PC-3 (cell line): Measurements from ENCODE around the gene HOXB1. TPM values are rescaled to one million over a fixed set of nuclear protein-coding genes. Genes with fewer than 3 reads are reported as not detected.

Experiments used
- ATAC-seq: fragments of 200-7000 bp; cut with Tn5 transposase; 2 replicates; pipeline ENCODE4 v1.9.1; 2020; ENCODE audit warnings: mild to moderate bottlenecking, moderate library complexity
- BruUV-seq: library from RNA; stranded (reverse); fragments of 400-500 nt; replicated peaks from 2 replicates; lab custom pipeline; 2021; lab: Mats Ljungman, UMichigan
- CTCF ChIA-PET: fragments of 300-600 bp; sonication (Branson Sonifier 250); formaldehyde crosslinking; loops from one replicate; lab custom pipeline; 2022; ENCODE audit warnings: antibody characterized with exemption; lab: Charles Lee
- POLR2A ChIA-PET: fragments of 300-600 bp; sonication (Branson Sonifier 250); formaldehyde crosslinking; loops from one replicate; lab custom pipeline; 2022; ENCODE audit warnings: antibody characterized with exemption; ENCODE audit not compliant: unreplicated experiment; lab: Charles Lee
- DNase-seq: peaks from one replicate; pipeline ENCODE4 v3.0.0-alpha.2; 2015
- H2AFZ ChIP-seq: fragments of 300-600 bp; sonication (generic); 2 replicates; pipeline ENCODE4 v1.6.0; 2016; ENCODE audit warnings: antibody characterized with exemption, low read length
- H3F3A ChIP-seq: fragments of 300-600 bp; sonication (generic); one replicate; pipeline ENCODE4 v1.6.0; 2017; ENCODE audit warnings: antibody characterized with exemption, low read length, control low read depth, mild to moderate bottlenecking; ENCODE audit not compliant: unreplicated experiment
- H3K27ac ChIP-seq: fragments of 300-600 bp; sonication (generic); 2 replicates; pipeline ENCODE4 v1.5.1; 2016; ENCODE audit warnings: mild to moderate bottlenecking, low read length
- H3K27me3 ChIP-seq: fragments of 300-600 bp; sonication (generic); 2 replicates; pipeline ENCODE4 v1.6.1; 2016; ENCODE audit warnings: low read length, mixed read lengths
- H3K36me3 ChIP-seq: fragments of 300-600 bp; sonication (generic); 2 replicates; pipeline ENCODE4 v1.6.1; 2016; ENCODE audit warnings: low read depth, mixed run types, low read length, mixed read lengths
- H3K4me1 ChIP-seq: fragments of 300-600 bp; sonication (generic); 2 replicates; pipeline ENCODE4 v1.5.1; 2016; ENCODE audit warnings: low read length; ENCODE audit not compliant: insufficient read depth
- H3K4me2 ChIP-seq: fragments of 300-600 bp; sonication (generic); 2 replicates; pipeline ENCODE4 v1.6.0; 2016; ENCODE audit warnings: low read length
- H3K4me3 ChIP-seq: fragments of 300-600 bp; sonication (generic); 2 replicates; pipeline ENCODE4 v1.5.1; 2016; ENCODE audit warnings: mild to moderate bottlenecking, low read length, mixed read lengths
- H3K79me2 ChIP-seq: fragments of 300-600 bp; sonication (generic); 2 replicates; pipeline ENCODE4 v1.6.1; 2017; ENCODE audit warnings: low read length, mixed read lengths
- H3K9ac ChIP-seq: fragments of 300-600 bp; sonication (generic); 2 replicates; pipeline ENCODE4 v1.6.0; 2016; ENCODE audit warnings: mild to moderate bottlenecking, low read length
- H3K9me2 ChIP-seq: fragments of 300-600 bp; sonication (generic); replicated peaks from 2 replicates; pipeline ENCODE4 v1.6.1; 2016; ENCODE audit warnings: mixed run types, low read length, mixed read lengths
- H3K9me3 ChIP-seq: fragments of 300-600 bp; sonication (generic); 2 replicates; pipeline ENCODE4 v1.6.1; 2016; ENCODE audit warnings: low read length, mixed read lengths
- H4K20me1 ChIP-seq: fragments of 300-600 bp; sonication (generic); 2 replicates; pipeline ENCODE4 v1.6.1; 2016; ENCODE audit warnings: low read length, mixed read lengths
- EZH2 ChIP-seq: fragments of 300-600 bp; sonication (generic); IDR thresholded peaks from one replicate; pipeline ENCODE4 v1.6.1; 2017; ENCODE audit warnings: antibody characterized with exemption, mild to moderate bottlenecking, low read length; ENCODE audit not compliant: unreplicated experiment
- EZH2phosphoT487 ChIP-seq: fragments of 300-600 bp; sonication (generic); IDR thresholded peaks from 2 replicates; pipeline ENCODE4 v1.6.1; 2018; ENCODE audit warnings: mild to moderate bottlenecking, antibody characterized with exemption, low read length, borderline replicate concordance
- intact Hi-C: fragments of 100-400 bp; cut with micrococcal nuclease; formaldehyde crosslinking; loops from 2 replicates; pipeline ENCODE4 v1.9.0; 2023
- total RNA-seq: library from RNA; depleted of rRNA; stranded (reverse); fragments of >200 nt; gene quantifications from 2 replicates; pipeline ENCODE4 v1.2.3, GENCODE V29; 2014
- TF ChIP-seq, protein P1 (sequence below): fragments of 300-600 bp; sonication (generic); conservative IDR thresholded peaks from 2 replicates; pipeline ENCODE4 v1.5.1; 2017; ENCODE audit warnings: antibody characterized with exemption, low read depth, mild to moderate bottlenecking, low read length

Gene HOXB1
- total RNA-seq, 1 experiment from 2014 or later, result not detected

DNA sequence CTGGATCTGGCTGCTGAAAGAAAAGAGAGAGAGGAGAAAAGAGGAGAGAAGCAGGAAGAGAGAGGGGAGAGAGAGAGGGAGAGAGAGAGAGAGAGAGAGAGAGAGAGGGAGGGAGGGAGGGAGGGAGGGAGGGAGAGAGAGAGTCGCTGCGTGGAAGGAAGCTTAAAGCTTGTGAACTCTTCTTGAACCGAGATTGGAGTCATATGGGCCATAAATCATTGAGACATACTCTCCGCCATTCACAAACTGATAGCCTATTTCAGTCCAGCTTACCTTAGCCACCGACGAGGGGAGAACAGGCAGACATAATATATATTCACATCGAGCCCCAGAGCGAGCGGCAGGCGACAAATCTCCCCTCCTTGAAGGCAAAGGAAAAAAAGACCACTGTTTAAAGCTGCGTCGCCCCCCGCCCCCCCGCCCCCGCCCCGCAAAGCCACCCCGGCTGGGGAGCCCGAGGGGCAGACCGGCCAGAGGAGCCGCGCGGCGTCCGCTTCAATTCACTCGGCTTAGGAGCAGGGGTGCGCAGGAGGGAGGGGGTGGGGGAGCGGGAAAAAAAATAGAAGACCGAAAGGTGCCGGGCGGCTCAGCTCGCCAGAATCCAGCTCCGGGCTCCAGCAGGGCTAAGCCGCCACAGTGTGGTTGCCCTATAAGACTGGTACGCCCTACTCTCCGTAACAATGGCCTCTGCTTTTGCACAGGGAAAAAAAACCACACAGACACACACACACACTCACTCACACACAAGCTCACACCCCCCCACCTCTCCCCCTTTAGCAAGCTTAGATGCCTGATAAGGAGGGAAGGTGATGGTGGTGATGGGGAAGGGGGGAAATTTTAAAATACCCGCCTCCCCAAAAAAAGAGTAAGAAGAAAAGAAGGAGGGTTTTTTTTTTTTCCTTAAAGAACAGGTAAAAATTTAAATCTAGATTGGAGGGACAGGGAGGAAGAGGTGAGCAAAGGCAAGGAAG is 24.7 kb upstream of the HOXB1 start:
- peaks cover 25% of the 10 kb centered on the region for H3K4me1 ChIP-seq
- H3K9ac ChIP-seq, result peak overlapping the region; percentile 68
- peak overlapping the region; percentile 71 for H2AFZ ChIP-seq
- ATAC-seq, result peak; percentile 72
- H3K36me3 ChIP-seq, result no peaks in the 10 kb centered on the region
- H3K27ac ChIP-seq, result peak overlapping the region; percentile 35; the same call in 1 of the 2 replicates
- intact Hi-C loops, result loop anchor here (5.0 kb wide), 1 partner anchor 58 kb away; no protein-coding TSS in a partner anchor
- H3K9me3 ChIP-seq, result no peaks in the 10 kb centered on the region
- DNase-seq, result peak; percentile 72
- no peaks in the 10 kb centered on the region for H3F3A ChIP-seq
- no peaks in the 10 kb centered on the region for H3K9me2 ChIP-seq
- H3K4me3 ChIP-seq, result peak overlapping the region; percentile 67
- TF ChIP-seq, protein P1, sequence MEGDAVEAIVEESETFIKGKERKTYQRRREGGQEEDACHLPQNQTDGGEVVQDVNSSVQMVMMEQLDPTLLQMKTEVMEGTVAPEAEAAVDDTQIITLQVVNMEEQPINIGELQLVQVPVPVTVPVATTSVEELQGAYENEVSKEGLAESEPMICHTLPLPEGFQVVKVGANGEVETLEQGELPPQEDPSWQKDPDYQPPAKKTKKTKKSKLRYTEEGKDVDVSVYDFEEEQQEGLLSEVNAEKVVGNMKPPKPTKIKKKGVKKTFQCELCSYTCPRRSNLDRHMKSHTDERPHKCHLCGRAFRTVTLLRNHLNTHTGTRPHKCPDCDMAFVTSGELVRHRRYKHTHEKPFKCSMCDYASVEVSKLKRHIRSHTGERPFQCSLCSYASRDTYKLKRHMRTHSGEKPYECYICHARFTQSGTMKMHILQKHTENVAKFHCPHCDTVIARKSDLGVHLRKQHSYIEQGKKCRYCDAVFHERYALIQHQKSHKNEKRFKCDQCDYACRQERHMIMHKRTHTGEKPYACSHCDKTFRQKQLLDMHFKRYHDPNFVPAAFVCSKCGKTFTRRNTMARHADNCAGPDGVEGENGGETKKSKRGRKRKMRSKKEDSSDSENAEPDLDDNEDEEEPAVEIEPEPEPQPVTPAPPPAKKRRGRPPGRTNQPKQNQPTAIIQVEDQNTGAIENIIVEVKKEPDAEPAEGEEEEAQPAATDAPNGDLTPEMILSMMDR, result no peak
- TF ChIP-seq EZH2 (no peak), EZH2phosphoT487 (no peak)
- no TSS peak for BruUV-seq
- POLR2A ChIA-PET, result interaction anchor here (0.5 to 0.6 kb wide), 2 partner anchors 16 to 507 kb away, joined by 3 to 9 read pairs; no protein-coding TSS in a partner anchor
- no peaks in the 10 kb centered on the region for H3K27me3 ChIP-seq
- no peaks in the 10 kb centered on the region; the same call in 1 of the 2 replicates for H3K79me2 ChIP-seq
- CTCF ChIA-PET, result interaction anchor here (0.6 to 1.1 kb wide), 4 partner anchors 50 to 420 kb away, joined by 4 to 10 read pairs (median 5); no protein-coding TSS in a partner anchor
- H4K20me1 ChIP-seq, result no peaks in the 10 kb centered on the region
- peak overlapping the region; percentile 92 for H3K4me2 ChIP-seq

DNA sequence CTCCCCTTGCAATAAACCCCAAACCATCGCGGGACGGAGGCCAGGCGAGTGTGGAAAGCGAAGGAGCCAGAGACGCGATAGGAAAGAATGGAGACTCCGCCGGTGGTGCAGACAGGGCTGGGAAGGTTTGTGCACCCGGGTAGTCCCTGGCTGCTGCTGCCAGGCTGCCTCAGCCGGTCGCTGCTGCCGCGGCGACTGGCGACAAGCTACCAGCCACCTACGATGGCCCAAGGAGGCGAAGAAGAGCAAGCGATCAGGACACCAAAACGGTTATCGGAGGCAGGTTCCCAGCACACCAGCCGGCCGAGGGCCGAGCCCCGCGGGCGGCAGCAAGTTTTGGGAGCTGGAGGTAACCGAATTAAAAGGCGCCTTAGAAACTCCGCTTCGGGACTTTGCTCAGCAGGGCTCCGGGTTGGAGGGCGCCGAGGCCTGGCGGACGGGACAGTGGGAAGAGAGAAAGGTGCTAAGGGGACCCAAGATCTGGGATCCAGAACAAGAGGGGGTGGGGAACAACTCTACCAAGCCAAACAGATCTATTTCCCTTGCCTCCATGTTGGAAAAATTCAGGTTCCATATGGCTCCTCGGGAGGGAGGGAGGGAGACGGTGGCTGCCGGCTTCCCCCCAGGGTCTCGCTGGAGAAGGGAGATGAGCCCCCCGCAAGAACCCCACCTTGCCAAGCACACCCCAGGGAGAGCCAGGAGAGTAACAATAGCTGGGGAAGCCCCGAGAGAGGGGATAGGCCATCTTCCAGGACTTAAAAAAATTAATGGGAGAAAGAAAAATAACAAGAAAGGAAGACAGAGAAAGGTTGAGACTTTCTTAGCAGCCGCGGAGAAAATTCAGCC is 23.8 kb upstream of the HOXB1 start:
- Histone ChIP-seq H3K4me1 (peaks cover 25% of the 10 kb centered on the region), H3K4me2 (peak overlapping the region; percentile 92), H2AFZ (peak overlapping the region; percentile 70), H3K36me3 (no peaks in the 10 kb centered on the region), H3K4me3 (peak overlapping the region; percentile 67; the same call in 1 of the 2 replicates), H3K9me3 (no peaks in the 10 kb centered on the region), H3F3A (no peaks in the 10 kb centered on the region), H4K20me1 (no peaks in the 10 kb centered on the region), H3K9me2 (no peaks in the 10 kb centered on the region), H3K9ac (peak overlapping the region; percentile 68), H3K27ac (0 out of 2 replicates have a peak overlapping the region, but pooled peaks have one; percentile 8), H3K79me2 (no peaks in the 10 kb centered on the region; the same call in 1 of the 2 replicates), H3K27me3 (no peaks in the 10 kb centered on the region)
- ChIA-PET POLR2A (interaction anchor here (0.5 kb wide), 1 partner anchor 506 kb away, joined by 9 read pairs; no protein-coding TSS in a partner anchor), CTCF (interaction anchor here (0.8 to 1.1 kb wide), 2 partner anchors 53 to 203 kb away, joined by 4 to 5 read pairs; no protein-coding TSS in a partner anchor)
- intact Hi-C loops, result loop anchor here (5.0 kb wide), 1 partner anchor 57 kb away; no protein-coding TSS in a partner anchor
- BruUV-seq, result TSS peak; percentile 30
- DNase-seq, result no peak
- ATAC-seq, result no peak
- no peak for TF ChIP-seq EZH2phosphoT487
- no peak for TF ChIP-seq EZH2
- TF ChIP-seq, protein P1, result no peak
